DMS 273 (cell line): ENCODE measurements around the gene NAT10.

Experiments
- DNase-seq: peaks from one replicate; lab custom pipeline; 2025; ENCODE audit not compliant: unreplicated experiment; lab: John Stamatoyannopoulos, UW

The NAT10 gene

GRCh38 chr11:34105957-34106504, 602 bp downstream of the NAT10 start:
- DNase-seq, result peak; percentile 65

- no peak for DNase-seq
Measured at GRCh38 chr11:34111722-34112270, 6.4 kb downstream of the NAT10 start.

- no peak for DNase-seq
Measured at GRCh38 chr11:34114014-34114413, 8.6 kb downstream of the NAT10 start.

GRCh38 chr11:34114471-34114870, 9.0 kb downstream of the NAT10 start:
- DNase-seq, result no peak

DNA sequence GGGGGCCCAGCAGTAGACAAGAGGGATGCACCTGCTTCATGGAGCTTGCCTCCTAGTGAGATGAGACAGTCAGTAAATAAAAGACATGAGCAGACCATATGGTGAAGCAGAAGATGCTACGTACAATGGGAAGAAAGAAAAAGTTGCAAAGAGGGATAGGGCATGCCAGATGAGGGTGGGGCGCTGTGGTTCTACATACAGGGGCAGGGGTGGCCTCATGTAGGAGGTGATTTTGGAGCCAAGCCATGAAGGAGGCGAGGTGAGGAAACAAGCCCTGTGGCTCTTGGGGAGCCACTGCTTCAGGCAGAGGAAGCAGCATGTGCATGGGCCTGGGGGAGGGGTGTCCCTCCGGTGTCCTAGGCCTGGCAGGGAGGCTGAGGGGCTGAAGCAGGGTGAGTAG, 15.2 kb downstream of the NAT10 start:
- DNase-seq, result no peak

DNA sequence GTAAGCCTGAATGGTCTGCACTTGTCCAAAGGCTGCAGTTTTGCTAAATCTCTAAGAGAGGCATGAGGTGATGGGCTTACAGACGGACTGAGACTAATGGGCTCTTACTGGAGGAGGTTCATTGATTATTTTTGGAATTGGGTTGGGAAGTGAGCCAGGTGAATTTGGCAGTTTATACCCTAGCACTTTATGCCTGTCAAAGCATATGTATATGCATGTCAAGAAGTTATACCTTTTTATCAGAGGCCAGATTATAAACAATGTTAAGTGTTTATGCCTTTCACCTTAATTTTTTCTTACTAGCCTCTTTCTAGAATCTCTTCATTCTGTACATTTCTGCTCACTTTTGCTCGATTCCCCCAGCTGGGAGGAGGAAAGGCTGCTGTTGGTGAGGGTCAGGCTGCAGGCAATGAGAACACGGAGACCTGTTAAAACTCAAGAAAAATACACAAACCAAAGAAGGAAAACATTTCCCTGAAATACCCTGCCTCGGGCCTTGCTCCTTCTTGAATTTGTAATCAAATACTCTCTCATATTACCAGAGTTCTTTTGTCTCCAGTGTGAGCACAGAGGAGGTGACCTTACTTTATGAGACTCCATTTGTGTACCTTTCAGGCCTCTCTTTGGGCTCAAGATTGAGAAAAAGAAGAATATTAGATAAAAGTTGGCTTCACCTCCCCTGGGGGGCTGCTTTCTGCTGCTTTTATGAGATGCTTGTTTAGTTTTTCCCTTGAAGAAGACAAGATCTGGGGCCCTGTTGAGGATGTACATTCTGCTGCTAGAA, 19.6 kb downstream of the NAT10 start:
- DNase-seq, result no peak

DNA sequence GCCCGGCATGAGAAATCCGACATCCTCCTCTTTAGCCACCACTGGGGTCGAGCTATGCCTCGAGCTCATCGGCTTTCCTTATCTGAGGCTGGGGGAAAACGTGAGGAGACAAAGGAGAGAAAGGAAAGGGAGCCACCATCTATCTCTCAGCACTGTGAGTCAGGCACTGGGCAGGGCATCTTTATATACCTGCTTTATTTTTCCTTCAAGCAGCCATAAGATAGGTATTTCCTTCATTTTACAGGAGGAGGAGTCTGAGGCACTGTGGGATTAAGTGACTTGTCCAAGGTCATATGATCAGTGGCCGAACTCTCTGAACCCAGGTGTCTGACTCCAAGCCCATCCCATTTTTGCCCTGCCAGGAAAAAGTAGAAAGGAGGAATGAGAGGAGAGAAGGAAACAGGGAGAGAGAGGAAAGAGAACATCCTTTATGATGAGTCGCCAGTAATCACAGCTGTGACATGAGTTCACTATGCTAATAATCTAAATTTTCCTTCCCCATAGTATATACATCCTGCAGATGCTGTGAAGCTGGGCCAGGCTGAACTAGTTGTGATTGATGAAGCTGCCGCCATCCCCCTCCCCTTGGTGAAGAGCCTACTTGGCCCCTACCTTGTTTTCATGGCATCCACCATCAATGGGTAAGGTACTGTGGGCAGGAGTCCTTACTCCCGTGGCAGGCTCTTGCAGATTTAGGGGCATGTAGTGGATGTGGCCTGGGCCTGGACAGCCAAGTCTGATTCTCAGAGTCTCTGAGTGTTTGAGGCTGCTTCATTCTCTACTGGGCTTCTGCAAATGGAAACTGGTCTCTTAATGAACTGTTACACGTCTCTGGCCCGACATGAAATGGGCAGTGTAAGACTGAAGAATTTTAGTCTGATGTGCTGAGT, 21.8 kb downstream of the NAT10 start:
- DNase-seq, result no peak

GRCh38 chr11:34128824-34129223, 23.4 kb downstream of the NAT10 start:
- DNase-seq, result no peak

- no peak for DNase-seq
Measured at GRCh38 chr11:34132261-34132965, 27.0 kb downstream of the NAT10 start.

DNA sequence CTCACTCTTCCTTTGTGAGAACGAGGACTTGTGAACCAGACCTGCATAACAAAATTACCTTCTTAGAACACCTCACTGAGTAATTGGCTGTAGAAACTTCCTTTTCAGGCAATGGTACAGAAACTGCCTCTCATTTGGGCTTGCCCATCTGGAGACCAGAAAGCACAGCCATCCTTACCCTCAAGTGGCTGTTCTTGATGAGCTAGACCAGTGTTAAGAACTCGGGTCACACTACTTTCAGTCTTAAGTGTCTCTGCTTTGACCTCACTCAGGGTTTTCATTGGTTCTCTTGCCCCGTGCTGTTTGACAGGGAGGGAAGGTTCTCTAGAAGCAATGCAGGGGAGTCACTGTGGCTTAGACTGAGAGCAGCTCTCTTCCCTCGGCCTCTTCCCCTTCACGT, 29.3 kb downstream of the NAT10 start:
- DNase-seq, result no peak

DNA sequence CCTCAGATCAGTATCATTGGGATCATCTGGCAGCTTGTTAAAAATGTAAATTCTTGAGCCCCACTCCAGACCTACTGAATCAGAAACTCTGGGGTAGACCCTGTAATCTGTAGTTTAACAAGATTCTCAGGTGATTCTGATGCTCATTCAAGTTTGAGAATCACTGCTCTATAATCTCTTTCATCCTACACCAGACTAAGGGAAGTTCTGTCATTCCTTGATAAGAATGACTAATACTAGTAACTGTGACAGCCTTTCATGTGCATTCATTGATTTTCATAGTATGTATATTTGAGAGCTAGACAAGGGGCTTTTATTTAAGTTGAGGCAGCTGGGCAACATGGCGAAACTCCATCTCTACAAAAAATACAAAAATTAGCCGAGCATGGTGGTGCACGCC, 30.0 kb downstream of the NAT10 start:
- no peak for DNase-seq

GRCh38 chr11:34136420-34136819, 31.0 kb downstream of the NAT10 start:
- DNase-seq, result no peak

DNA sequence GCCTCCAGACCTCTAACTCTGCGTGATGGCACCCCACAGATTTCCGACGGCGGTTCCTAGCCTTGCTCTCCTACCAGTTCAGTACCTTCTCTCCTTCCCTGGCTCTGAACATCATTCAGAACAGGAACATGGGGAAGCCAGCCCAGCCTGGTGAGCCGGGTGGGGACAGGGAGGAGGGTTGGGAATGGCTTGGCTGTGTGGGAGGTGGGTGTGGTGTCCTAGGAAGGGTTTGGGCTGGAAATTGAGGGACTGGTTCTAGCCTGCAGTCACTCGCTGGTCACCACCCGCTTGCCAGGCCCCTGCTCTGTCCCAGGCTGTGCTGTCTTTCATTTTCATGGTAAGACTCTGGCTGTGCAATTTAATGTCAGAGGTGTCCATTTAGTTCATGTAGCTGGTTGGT, 33.9 kb downstream of the NAT10 start:
- no peak for DNase-seq

DNA sequence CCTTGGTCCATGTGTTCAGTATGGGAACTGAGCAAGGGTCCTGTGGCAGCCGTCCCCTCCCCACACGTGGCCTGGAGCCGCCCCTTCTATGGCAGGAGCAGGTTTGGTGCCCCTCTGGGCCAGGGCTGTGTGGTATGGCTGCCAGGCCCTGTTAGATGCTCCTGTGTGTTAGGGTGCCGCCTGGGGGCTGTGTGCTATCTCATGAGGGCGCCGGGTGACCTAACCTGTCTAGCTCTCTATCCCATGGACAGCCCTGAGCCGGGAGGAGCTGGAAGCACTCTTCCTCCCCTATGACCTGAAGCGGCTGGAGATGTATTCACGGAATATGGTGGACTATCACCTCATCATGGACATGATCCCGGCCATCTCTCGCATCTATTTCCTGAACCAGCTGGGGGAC, 34.7 kb downstream of the NAT10 start:
- DNase-seq, result no peak

DNA sequence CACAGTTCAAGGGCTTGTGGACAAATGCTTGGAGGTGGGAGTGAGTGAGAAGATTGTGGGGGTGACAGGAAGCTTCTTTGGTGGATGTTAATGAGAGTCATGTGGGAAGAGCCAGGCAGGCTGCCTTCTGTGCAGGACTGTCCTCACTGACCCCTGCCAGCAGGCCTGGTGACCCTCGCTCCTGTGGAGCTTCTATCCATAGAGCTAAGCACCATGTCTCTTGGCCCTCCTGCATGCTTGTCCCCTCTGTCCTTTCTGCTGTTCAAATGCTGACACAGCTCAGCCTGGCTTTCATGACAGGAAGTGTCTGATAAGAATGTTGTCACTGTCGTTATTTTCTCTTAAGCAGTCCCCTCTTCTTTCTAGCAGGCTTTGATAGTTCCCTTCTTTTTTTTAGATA, 37.6 kb downstream of the NAT10 start:
- no peak for DNase-seq

DNA sequence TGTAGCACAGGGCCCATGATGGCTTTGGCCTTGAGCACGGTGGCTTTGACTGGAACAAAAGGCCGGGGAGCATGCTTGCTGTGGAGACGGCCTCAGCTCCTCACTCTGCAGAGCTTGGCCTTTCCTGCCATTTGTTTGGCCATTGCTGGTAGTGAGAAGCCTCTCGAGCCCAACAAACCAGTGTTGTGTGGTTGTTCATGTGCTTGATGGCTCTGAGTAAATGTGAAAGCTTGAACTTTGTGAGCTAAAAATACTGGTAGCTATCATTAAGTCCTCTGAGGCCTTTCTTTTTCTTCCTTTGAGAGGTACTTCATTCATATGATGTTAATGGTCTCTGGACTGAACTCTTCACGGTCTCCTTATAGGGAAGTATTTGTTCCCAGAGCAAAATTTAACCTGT, 39.6 kb downstream of the NAT10 start:
- DNase-seq, result no peak

- DNase-seq, result no peak
Measured at GRCh38 chr11:34145847-34146381, 40.5 kb downstream of the NAT10 start.

- no peak for DNase-seq
Measured at GRCh38 chr11:34146411-34146810, 41.0 kb downstream of the NAT10 start.

DNA sequence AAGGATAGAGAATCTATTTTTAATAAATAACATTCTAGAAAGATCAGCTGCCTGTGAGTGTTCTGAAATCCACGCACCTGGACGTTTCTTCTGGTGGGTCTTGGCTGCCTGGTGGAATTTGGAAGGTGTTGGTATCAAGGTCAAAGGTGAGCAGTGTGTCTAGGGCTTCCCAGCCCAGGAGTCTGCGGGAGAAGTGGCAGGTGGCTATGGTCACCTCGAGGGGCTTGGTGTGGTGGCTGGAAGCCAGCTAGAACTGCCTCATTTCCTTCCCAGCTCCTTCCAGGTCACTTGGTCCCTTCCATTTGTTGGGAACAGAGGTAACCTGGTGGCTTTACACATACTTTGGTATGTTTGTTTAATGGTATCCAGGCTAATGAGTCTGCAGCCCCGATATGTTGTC, 41.4 kb downstream of the NAT10 start:
- no peak for DNase-seq

DNA sequence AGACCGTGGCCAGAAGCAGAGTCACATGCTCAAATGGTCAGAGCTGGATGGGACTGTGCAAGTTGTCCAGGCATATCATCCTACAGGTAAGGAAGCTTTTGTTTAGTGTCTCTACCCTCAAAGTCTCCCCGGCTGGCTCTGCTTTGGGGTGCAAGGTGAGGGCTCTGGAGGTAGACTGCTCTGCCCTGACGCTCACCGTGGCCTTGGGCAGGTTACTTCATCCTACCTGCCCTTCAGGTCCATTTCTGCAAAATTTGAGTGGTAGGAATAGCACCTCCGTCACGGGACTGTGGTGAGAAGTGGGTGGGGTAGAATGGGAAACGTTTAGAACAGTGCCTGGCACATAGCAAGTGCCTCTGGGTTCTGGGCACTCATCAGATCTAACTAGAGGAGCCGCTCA, 42.2 kb downstream of the NAT10 start:
- no peak for DNase-seq
